Testis (tissue), 2 donors: ENCODE results near the gene DLG2.

Experiments used
- POLR2A ChIP-seq: fragments of 450-650 bp; IDR thresholded peaks from one replicate; pipeline ENCODE4 v1.6.1; 2017; ENCODE audit warnings: antibody characterized with exemption, mild to moderate bottlenecking, moderate library complexity
- TF ChIP-seq, protein P1 (sequence below), 3 experiments: fragments of 450-650 bp in 2 of 3; fragments of 200-600 bp in 1 of 3; sonication (generic) in 1 of 3; IDR thresholded peaks; one replicate each; pipeline ENCODE4 v1.5.1; 2016 to 2019; ENCODE audit warnings: antibody characterized with exemption in 3 of 3, mild to moderate bottlenecking in 2 of 3, moderate library complexity in 1 of 3

DNA sequence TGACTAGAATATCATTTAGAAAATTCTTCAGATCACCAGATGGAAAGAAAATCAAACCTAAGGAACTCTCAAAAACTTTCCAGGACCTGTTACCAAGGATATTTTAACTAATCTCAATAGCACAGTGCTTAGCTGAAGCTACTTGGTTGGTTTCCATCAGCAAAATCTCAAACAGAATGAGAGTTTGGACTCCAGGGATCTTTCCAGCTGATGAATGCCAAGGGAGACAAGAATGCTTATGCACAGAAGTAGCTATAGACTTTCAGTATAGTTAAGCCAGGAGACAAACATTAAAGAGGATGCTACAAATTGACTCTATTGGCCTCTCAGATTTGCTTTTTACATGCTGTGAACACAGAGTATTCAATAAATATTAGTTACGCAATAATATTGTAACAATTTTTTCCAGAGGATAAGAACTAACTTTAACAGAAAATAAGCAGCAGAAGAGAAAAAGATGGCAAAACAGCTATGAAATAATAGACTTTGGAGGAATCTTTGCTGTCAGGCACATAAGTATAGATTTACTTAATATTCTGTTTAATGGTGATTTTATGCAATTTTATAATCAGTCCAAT, 331.4 kb downstream of the DLG2 start:
- TF ChIP-seq POLR2A: no peak
- TF ChIP-seq, protein P1, sequence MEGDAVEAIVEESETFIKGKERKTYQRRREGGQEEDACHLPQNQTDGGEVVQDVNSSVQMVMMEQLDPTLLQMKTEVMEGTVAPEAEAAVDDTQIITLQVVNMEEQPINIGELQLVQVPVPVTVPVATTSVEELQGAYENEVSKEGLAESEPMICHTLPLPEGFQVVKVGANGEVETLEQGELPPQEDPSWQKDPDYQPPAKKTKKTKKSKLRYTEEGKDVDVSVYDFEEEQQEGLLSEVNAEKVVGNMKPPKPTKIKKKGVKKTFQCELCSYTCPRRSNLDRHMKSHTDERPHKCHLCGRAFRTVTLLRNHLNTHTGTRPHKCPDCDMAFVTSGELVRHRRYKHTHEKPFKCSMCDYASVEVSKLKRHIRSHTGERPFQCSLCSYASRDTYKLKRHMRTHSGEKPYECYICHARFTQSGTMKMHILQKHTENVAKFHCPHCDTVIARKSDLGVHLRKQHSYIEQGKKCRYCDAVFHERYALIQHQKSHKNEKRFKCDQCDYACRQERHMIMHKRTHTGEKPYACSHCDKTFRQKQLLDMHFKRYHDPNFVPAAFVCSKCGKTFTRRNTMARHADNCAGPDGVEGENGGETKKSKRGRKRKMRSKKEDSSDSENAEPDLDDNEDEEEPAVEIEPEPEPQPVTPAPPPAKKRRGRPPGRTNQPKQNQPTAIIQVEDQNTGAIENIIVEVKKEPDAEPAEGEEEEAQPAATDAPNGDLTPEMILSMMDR (IDR thresholded peaks at IDR 0.05): no peak
